Measurements from ENCODE around the gene GPBP1L1.
"Not testable (repeated sequence)": the region's sequence is repeated elsewhere in the genome, so short reads cannot be mapped to it uniquely, and the experiment has no call there.

Gene GPBP1L1

GRCh38 chr1:45608175-45609156 lies 77.9 kb downstream of the GPBP1L1 start:
- ChIA-PET POLR2A (interaction anchor here (0.7 kb wide), 1 partner anchor 25 kb away, joined by 3 read pairs; no protein-coding TSS in a partner anchor), CTCF (interaction anchor here (1.5 kb wide), 1 partner anchor 11 kb away, joined by 7 read pairs; no protein-coding TSS in a partner anchor)
- no peak for TF ChIP-seq CTCF (IDR thresholded peaks at IDR 0.05; ENCODE audit: control extremely low read depth, extremely low read depth, low read depth, missing control alignments)
- no peak for DNase-seq (ENCODE audit: extremely low spot score)

DNA sequence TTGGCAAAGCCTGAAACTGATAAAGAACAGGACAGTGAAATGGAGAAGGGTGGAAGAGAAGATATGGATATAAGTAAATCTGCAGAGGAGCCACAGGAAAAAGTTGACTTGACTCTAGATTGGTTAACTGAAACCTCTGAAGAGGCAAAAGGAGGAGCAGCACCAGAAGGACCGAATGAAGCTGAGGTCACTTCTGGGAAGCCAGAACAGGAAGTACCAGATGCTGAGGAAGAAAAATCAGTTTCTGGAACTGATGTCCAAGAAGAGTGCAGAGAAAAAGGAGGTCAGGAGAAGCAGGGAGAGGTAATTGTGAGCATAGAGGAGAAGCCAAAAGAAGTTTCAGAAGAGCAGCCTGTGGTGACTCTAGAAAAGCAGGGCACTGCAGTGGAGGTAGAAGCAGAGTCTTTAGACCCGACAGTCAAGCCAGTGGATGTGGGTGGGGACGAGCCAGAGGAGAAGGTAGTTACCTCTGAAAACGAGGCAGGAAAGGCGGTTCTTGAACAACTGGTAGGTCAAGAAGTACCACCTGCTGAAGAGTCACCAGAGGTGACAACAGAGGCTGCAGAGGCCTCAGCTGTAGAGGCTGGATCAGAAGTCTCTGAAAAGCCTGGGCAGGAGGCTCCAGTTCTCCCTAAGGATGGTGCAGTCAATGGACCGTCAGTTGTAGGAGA lies 78.8 kb downstream of the GPBP1L1 start:
- ChIA-PET CTCF (interaction anchor here (1.5 kb wide), 1 partner anchor 10 kb away, joined by 7 read pairs; no protein-coding TSS in a partner anchor), POLR2A (no interaction called here)
- DNase-seq (ENCODE audit: extremely low spot score), result no peak
- no peak for TF ChIP-seq CTCF (IDR thresholded peaks at IDR 0.05; ENCODE audit: control extremely low read depth, extremely low read depth, low read depth, missing control alignments)

- ChIA-PET POLR2A (no interaction called here), CTCF (interaction anchor here (1.4 kb wide), 1 partner anchor 9 kb away, joined by 5 read pairs; no protein-coding TSS in a partner anchor)
- no peak for DNase-seq (ENCODE audit: extremely low spot score)
- TF ChIP-seq CTCF (IDR thresholded peaks at IDR 0.05; ENCODE audit: control extremely low read depth, extremely low read depth, low read depth, missing control alignments), result no peak
Observed at GRCh38 chr1:45604239-45604638, 82.1 kb downstream of the GPBP1L1 start.

- POLR2A ChIA-PET; DNase-seq (ENCODE audit: extremely low spot score): not testable (repeated sequence)
- CTCF ChIA-PET, result interaction anchor here (2.1 kb wide), 1 partner anchor 12 kb away, joined by 7 read pairs; no protein-coding TSS in a partner anchor
Observed at GRCh38 chr1:45596765-45597164, 89.6 kb downstream of the GPBP1L1 start.

DNA sequence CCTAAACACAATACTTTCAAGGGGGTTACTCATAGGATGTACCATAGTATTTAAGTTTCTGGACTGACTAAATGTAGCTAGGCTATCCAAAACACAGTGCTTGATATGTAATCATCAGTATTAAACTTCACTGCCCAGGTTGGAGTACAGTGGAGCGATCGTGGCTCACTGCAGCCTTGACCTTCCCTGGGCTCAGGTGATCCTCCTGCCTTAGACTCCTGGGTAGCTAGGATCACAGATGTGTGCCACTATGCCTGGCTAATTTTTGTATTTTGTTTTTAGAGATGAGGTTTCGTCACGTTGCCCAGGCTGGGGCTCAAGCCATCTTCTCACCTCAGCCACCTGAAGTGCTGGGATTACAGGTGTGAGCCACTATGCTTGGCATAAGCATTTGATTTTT lies 91.9 kb downstream of the GPBP1L1 start:
- no peak for TF ChIP-seq CTCF (IDR thresholded peaks at IDR 0.05; ENCODE audit: control extremely low read depth, extremely low read depth, low read depth, missing control alignments)
- ChIA-PET POLR2A (interaction anchor here (1.3 kb wide), 1 partner anchor 10 kb away, joined by 4 read pairs; the partner anchor contains the start of gene NASP), CTCF (interaction anchor here (1.3 kb wide), 1 partner anchor 25 kb away, joined by 3 read pairs; no protein-coding TSS in a partner anchor)
- DNase-seq (ENCODE audit: extremely low spot score), result no peak

DNA sequence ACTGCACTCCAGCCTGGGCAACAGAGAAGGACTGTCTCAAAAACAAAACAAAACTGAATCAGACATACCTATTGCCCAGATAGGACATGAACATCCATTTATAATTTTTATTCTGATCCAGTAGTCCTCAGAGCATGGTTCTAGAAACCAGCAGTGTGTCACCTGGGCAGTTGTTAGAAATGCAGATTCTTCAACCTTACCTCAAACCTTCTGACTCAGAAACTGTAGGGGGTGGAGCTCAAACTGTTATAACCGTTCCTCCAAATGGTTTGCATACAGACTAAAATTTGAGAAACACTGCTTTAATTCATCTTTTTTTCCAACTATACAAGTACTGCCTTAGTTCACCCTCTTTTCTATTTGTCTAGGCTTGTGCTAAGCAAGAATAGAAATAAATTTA lies 96.5 kb downstream of the GPBP1L1 start:
- no peak for DNase-seq (ENCODE audit: extremely low spot score)
- ChIA-PET POLR2A (interaction anchor here (0.7 kb wide), 1 partner anchor 939 kb away, joined by 4 read pairs; no protein-coding TSS in a partner anchor), CTCF (interaction anchor here (1.2 kb wide), 1 partner anchor 19 kb away, joined by 4 read pairs; no protein-coding TSS in a partner anchor)
- TF ChIP-seq CTCF (IDR thresholded peaks at IDR 0.05; ENCODE audit: control extremely low read depth, extremely low read depth, low read depth, missing control alignments), result no peak
